Small intestine (tissue), 7 donors: ENCODE results near the gene P2RY6. TPM values are rescaled to one million over a fixed set of nuclear protein-coding genes. Genes with fewer than 3 reads are reported as not detected.
"Not testable (repeated sequence)": the region's sequence is repeated elsewhere in the genome, so short reads cannot be mapped to it uniquely, and the experiment has no call there.

Experiments used
- DNase-seq, 2 donors: peaks; one replicate each; pipeline versions ENCODE4 v3.0.0 to v3.0.0-alpha.2; 2013
- FAIRE-seq: peaks from 2 replicates; lab custom pipeline; 2012; peaks lifted over from hg19 to GRCh38; lab: Jason Lieb, UNC
- H3K27ac ChIP-seq, 3 donors: one replicate each; pipeline ENCODE4 v1.5.1; 2013; ENCODE audit warnings: low read length in 2 of 3, mild to moderate bottlenecking in 2 of 3, control low read depth in 1 of 3, inconsistent platforms in 1 of 3, low read depth in 1 of 3, moderate library complexity in 1 of 3
- H3K27me3 ChIP-seq, 3 donors: one replicate each; pipeline ENCODE4 v1.6.1; 2013; ENCODE audit warnings: low read length in 3 of 3, inconsistent platforms in 1 of 3; ENCODE audit not compliant: control insufficient read depth in 3 of 3, insufficient read depth in 3 of 3
- H3K36me3 ChIP-seq, 3 donors: one replicate each; pipeline ENCODE4 v1.6.1; 2013; ENCODE audit warnings: low read length in 3 of 3, inconsistent platforms in 1 of 3, low read depth in 1 of 3, mild to moderate bottlenecking in 1 of 3, moderate library complexity in 1 of 3; ENCODE audit not compliant: control insufficient read depth in 3 of 3, insufficient read depth in 2 of 3
- H3K4me1 ChIP-seq, 3 donors: one replicate each; pipeline ENCODE4 v1.6.1; 2013; ENCODE audit warnings: low read length in 2 of 3, inconsistent platforms in 1 of 3, low read depth in 1 of 3, mild to moderate bottlenecking in 1 of 3, moderate library complexity in 1 of 3; ENCODE audit not compliant: control insufficient read depth in 3 of 3, insufficient read depth in 2 of 3
- H3K4me3 ChIP-seq, 3 donors: one replicate each; pipeline ENCODE4 v1.5.1; 2013; ENCODE audit warnings: low read length in 3 of 3, control low read depth in 1 of 3, inconsistent platforms in 1 of 3, low read depth in 1 of 3, mild to moderate bottlenecking in 1 of 3, moderate library complexity in 1 of 3
- H3K9me3 ChIP-seq, 2 donors: one replicate each; pipeline ENCODE4 v1.6.1; 2013; ENCODE audit warnings: low read depth in 1 of 2, low read length in 1 of 2; ENCODE audit not compliant: control insufficient read depth in 2 of 2, insufficient read depth in 1 of 2
- WGBS, 3 donors: extraction: QIAGEN DNeasy Blood & Tissue Kit; methylation state at CpG; one replicate each; pipeline ENCODE4 v1.1.7; 2013; 5-methylcytosine and 5-hydroxymethylcytosine counted together
- polyA plus RNA-seq, 4 donors: library from polyadenylated mRNA; stranded (reverse) in 3 of 4; unstranded in 1 of 4; fragments of 200-250 nt in 3 of 4; fragments of 120-200 nt in 1 of 4; gene quantifications; one replicate each; pipeline versions ENCODE4 v1.2.1 to v1.2.3, GENCODE V29; 2013
- donor health status: healthy with polysubstance abuse.
- donor health status: control.
- donor health status: control.
- donor health status: Bipolar disorder and iron deficiency.
- donor health status: healthy.

The P2RY6 gene
- polyA plus RNA-seq, 4 donors = 0.67 to 46.0 (median 3.1) TPM

DNA sequence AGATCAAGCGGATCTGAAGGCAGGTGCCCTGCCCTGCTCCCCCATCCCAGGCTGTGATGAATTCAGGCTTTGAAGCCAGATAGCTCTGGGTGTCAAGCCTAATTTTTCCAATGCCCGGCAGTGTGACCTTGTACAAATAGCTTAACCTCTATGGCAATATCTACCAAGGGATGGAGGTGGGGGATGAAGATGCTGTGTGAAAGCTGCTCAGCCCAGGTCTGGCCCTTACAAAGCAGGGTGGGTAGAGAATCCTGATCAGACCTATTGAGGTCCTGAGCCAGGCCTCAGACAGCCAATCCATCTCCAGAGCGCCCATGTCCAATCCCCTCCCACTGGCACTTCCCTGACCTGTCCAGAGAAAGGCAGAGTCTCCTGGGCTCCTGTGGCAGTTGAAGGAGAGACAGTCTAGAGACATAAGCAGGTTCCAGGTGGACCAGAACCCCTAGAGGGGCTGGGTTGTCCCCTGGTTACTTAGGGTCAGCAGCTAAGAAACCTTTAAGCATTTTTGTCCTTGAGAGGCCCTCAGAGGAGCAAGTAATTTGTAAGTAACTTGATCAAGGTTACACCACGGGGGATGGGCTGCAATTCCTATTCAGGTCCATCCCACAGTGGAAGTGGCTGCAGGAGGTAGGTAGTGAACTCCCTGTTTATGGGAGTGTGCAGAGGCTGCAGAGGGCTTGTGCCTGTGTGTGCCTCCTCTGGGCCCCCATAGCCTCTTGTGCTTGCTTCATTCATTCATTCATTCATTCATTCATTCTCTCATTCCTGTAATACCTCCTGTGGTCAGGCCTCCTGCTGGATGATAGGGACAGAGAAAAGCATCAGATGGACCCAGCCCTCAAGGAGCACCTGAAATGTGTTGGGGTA is 43.6 kb upstream of the P2RY6 start:
- Histone ChIP-seq H3K9me3 (no peaks in the 10 kb centered on the region), H3K27ac (no peak overlapping the region), H3K4me3 (no peak overlapping the region), H3K36me3 (peaks cover 0 to 20% (median 4%) of the 10 kb centered on the region in 3 donors), H3K4me1 (peaks cover 0 to 5% (median 0%) of the 10 kb centered on the region in 3 donors), H3K27me3 (no peaks in the 10 kb centered on the region)
- DNase-seq = no peak
- 44 to 69% (median 60%) methylated on average over 4 of the region's 4 CpGs for WGBS, 3 donors
- no peak for FAIRE-seq

DNA sequence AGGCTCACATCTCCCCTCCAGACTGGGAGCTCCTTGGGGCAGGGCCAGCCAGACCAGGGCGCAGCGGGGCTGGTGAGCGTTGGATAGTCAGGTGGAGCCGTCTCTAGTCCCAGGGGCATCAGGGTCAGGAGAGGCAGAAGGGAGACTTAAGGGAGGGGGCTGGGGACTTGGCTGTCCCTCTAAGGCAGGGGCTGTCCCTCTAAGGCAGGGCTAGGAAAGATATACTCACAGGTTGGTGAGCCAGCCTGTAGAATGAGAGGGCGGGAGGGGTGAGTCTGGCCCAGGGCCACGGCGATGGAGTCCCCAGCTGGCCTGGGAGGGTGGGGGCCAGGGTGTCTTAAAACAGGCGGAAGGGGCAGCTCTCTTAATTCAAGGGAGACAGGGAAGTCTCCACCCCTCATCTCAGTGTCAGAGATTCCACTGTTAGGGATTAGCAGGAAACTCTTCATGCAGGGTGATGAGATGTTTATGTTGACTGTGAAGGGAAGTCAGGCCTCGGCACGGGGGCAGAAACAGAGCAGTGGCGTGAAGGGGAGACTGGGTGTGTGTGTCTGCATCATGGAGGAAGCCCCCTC is 42.7 kb upstream of the P2RY6 start:
- no peak for FAIRE-seq
- 66 to 91% (median 84%) methylated on average over 11 of the region's 11 CpGs for WGBS, 3 donors

DNA sequence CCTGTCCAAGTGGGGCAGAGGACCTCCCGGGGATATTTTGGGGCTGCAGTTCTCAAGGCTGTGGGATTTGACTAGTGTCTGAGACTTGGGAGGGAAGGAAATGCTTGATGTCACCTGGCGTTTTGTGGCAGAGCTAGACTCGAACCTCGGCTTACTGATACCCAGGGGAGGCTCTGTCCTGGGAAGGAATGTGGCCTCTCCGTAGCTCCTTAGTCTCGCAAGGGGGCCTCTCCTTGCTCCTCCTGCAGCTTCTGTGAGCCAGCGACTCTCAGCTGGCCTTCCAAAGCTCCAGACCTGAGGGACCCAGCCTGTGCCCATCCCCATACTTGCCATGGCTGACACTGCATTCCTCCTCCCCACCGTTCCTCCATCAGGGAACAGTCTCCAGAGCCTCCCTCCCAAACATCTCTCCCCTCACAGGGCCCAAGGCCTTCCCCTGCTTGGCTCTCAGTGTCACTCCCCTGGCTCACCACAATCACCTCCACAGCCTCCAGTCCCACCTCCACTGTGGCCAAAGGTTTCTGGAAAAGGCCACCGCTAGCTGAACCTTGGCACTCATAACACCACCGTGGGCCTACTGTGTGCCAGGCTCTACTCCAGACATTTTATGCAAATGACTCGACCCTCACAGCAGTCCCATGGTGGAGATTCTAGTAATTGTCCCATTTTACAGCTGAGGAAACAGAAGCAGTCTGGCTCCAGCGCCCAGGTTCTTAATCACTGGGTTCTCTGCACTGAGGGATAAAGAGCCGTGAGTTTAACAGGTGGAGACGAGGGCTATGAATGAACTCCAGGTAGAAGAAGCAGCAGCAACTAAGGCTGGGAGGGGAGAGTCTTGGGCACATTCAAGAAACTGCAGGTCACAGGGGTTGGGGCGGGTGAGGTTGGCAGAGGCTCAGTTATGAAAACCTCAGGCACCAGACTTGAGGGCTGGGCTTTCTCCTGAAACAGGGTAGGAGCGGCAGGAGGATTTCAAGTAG is 42.0 kb upstream of the P2RY6 start:
- H3K9me3 ChIP-seq = no peaks in the 10 kb centered on the region
- H3K4me1 ChIP-seq = peaks cover 0 to 5% (median 0%) of the 10 kb centered on the region in 3 donors
- H3K27me3 ChIP-seq = no peaks in the 10 kb centered on the region
- WGBS, 3 donors = 78 to 81% (median 80%) methylated on average over 14 to 16 of the region's 16 CpGs
- H3K27ac ChIP-seq = no peak overlapping the region
- no peak overlapping the region for H3K4me3 ChIP-seq
- H3K36me3 ChIP-seq = peaks cover 0 to 28% (median 4%) of the 10 kb centered on the region in 3 donors
- FAIRE-seq (no peak), DNase-seq (no peak)

More for the DNA sequence above, 42.7 kb upstream of the P2RY6 start:
- Histone ChIP-seq H3K27ac (no peak overlapping the region), H3K9me3 (no peaks in the 10 kb centered on the region), H3K36me3 (peaks cover 0 to 20% (median 4%) of the 10 kb centered on the region in 3 donors), H3K4me3 (no peak overlapping the region), H3K4me1 (peaks cover 0 to 5% (median 0%) of the 10 kb centered on the region in 3 donors), H3K27me3 (no peaks in the 10 kb centered on the region)
- DNase-seq = no peak

DNA sequence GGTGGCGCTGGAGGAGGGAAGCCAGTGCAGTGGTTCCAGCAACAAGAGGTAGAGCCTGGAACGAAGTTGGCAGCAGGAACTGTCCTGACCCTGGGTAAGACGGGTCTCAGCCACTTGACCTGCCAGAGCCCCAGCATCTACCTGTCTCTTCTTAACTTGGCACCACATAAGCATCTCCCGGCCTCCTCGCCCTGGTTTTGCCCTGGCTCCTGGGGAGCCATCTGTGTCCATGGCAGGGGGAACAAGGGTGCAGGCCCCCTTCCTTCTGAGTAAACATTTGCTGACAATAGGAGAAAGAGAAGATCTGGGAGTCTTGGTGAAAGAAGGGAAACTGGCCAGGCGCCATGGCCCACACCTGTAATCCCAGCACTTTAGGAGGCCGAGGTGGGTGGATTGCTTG is 41.2 kb upstream of the P2RY6 start:
- Histone ChIP-seq H3K9me3 (no peaks in the 10 kb centered on the region), H3K4me1 (peaks cover 0 to 5% (median 0%) of the 10 kb centered on the region in 3 donors), H3K27ac (no peak overlapping the region), H3K27me3 (no peaks in the 10 kb centered on the region), H3K36me3 (peaks cover 0 to 34% (median 4%) of the 10 kb centered on the region in 3 donors), H3K4me3 (no peak overlapping the region)
- DNase-seq (no peak), FAIRE-seq (no peak)
- 89 to 96% (median 95%) methylated on average over 7 of the region's 7 CpGs for WGBS, 3 donors

DNA sequence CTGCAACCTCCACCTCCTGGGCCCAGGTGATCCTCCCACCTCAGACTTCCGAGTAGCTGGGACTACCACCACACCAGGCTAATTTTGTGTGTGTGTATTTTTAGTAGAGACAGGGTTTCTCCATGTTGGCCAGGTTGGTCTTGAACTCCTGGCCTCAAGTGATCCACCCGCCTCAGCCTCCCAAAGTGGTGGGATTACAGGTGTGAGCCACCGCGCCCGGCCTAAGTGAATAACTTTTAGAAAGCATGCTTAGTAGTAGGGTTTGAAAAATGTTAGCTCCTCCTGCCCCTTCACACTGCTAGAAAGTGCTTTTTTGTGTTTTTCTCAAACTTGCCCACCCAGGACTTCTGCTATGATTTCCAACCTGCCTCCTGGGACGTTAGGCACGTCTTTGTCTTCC is 39.7 kb upstream of the P2RY6 start:
- H3K36me3 ChIP-seq = peaks cover 0 to 40% (median 4%) of the 10 kb centered on the region in 3 donors
- DNase-seq, H3K9me3 ChIP-seq, H3K4me3 ChIP-seq, H3K27ac ChIP-seq, H3K27me3 ChIP-seq, FAIRE-seq, H3K4me1 ChIP-seq: not testable (repeated sequence)
- 92 to 99% (median 96%) methylated on average over 7 of the region's 7 CpGs for WGBS, 3 donors

DNA sequence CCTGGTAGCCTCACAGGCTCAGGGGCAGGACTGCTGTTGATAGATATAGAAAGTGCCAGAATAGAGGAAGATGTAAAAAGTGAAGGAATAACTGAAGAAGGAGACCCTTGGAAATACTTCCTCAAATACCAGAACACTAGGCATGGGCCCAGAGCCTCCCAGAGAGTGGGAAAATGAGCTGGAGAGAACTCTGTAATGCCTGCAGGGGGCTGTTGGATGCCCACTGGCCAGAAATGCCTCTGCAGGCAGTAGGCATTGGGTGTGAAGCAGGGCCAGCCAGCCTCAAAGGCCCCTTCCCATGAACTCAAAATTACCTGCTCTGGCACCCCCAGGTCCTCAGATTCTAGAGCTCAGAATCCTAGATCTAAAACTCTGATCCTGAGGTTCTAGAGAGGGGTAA is 38.9 kb upstream of the P2RY6 start:
- Histone ChIP-seq H3K27me3 (no peaks in the 10 kb centered on the region), H3K9me3 (no peaks in the 10 kb centered on the region), H3K4me1 (no peaks in the 10 kb centered on the region), H3K36me3 (peaks cover 0 to 47% (median 4%) of the 10 kb centered on the region in 3 donors), H3K27ac (no peak overlapping the region), H3K4me3 (no peak overlapping the region)
- DNase-seq (no peak), FAIRE-seq (no peak)

DNA sequence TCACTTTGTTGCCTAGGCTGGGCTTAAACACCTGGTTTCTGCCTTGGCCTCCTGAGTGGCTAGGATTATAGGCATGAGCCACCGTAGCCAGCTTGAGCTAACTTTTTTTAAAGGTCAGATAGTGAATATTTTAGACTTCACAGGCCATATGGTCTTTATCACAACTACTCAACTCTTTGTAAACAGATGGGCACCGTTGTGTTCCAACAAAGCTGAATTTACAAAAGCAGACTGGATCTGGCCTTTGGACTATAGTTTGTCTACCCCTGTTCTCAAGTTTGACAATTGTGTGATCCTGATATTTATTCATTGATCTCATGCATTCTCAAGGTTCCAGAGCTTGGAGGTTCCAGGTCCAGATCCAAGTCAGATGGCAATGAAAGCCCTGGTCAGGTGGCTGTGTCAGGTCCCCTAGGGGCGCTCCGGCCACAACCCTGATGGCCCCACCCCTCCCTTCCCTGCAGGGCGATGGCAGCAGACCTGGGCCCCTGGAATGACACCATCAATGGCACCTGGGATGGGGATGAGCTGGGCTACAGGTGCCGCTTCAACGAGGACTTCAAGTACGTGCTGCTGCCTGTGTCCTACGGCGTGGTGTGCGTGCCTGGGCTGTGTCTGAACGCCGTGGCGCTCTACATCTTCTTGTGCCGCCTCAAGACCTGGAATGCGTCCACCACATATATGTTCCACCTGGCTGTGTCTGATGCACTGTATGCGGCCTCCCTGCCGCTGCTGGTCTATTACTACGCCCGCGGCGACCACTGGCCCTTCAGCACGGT is 38.3 kb upstream of the P2RY6 start:
- DNase-seq = no peak

More for the DNA sequence above, 38.3 kb upstream of the P2RY6 start:
- Histone ChIP-seq H3K27ac (no peak overlapping the region), H3K9me3 (no peaks in the 10 kb centered on the region), H3K4me3 (no peak overlapping the region), H3K4me1 (no peaks in the 10 kb centered on the region), H3K36me3 (peaks cover 0 to 47% (median 4%) of the 10 kb centered on the region in 3 donors), H3K27me3 (no peaks in the 10 kb centered on the region)
- WGBS, 3 donors = 88 to 91% (median 90%) methylated on average over 23 of the region's 23 CpGs
- no peak for FAIRE-seq
